ENCODE measurements around the gene HTR4. TPM values are rescaled to one million over a fixed set of nuclear protein-coding genes. Genes with fewer than 3 reads are reported as not detected.

Gene HTR4
- total and polyA plus RNA-seq, 12 donors, result 0.16 to 1.1 (median 0.40) TPM; not detected in 2

DNA sequence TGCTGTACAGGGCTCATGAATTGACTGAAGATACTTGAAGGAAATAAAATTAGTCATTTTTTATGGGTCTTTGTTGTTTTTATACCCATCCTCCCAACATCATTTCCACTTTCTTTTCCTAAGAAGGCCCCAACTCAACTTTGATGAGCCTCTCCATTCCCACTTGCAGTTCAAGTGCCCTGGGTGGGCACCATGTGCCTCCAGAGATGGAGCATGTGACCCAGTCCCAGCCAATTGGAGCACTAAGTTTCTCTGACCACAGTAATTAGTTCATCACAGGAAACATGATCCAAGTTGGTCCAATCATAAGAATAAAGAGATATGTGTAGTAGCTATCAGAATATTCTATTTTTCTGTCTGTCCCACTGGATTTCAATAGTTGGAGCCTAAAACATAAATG is 46.9 kb downstream of the HTR4 start:
- Histone ChIP-seq H3K36me3 (no peaks in the 10 kb centered on the region), H3K27ac (no peak overlapping the region), H3K9me3 (no peaks in the 10 kb centered on the region), H3K27me3 (no peaks in the 10 kb centered on the region), H3K4me1 (no peaks in the 10 kb centered on the region), H3K4me3 (no peak overlapping the region)
- no peak for ATAC-seq
- TF ChIP-seq, protein P1, sequence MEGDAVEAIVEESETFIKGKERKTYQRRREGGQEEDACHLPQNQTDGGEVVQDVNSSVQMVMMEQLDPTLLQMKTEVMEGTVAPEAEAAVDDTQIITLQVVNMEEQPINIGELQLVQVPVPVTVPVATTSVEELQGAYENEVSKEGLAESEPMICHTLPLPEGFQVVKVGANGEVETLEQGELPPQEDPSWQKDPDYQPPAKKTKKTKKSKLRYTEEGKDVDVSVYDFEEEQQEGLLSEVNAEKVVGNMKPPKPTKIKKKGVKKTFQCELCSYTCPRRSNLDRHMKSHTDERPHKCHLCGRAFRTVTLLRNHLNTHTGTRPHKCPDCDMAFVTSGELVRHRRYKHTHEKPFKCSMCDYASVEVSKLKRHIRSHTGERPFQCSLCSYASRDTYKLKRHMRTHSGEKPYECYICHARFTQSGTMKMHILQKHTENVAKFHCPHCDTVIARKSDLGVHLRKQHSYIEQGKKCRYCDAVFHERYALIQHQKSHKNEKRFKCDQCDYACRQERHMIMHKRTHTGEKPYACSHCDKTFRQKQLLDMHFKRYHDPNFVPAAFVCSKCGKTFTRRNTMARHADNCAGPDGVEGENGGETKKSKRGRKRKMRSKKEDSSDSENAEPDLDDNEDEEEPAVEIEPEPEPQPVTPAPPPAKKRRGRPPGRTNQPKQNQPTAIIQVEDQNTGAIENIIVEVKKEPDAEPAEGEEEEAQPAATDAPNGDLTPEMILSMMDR (IDR thresholded peaks at IDR 0.05), result no peak
- intact Hi-C loops (cut with DNase I), result no loop called here
- no peak for DNase-seq

DNA sequence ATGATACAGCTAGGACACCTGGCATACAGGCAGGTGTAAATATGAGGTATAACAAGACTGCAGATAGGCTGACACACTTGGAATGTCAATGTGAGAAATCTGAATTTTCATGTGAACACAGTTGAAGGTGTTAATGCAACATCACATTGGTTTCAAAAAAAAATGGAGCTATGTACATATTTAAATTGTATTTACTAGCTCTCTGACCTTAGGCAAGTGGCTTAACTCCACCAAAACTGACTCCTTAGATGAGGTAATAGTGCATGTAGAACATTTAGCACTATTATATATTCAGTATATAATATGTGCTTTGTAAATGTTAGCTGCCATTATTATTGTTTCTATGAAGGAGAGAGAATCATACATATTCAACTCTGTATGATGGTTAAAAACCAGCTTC is 48.0 kb downstream of the HTR4 start:
- ATAC-seq (no peak), DNase-seq (no peak)
- no peaks in the 10 kb centered on the region for H3K36me3 ChIP-seq
- H3K27me3 ChIP-seq, result no peaks in the 10 kb centered on the region
- TF ChIP-seq, protein P1 (IDR thresholded peaks at IDR 0.05), result no peak
- no peak overlapping the region for H3K4me3 ChIP-seq
- intact Hi-C loops (cut with DNase I), result no loop called here
- H3K27ac ChIP-seq, result no peak overlapping the region
- H3K9me3 ChIP-seq, result no peaks in the 10 kb centered on the region
- H3K4me1 ChIP-seq, result no peaks in the 10 kb centered on the region

DNA sequence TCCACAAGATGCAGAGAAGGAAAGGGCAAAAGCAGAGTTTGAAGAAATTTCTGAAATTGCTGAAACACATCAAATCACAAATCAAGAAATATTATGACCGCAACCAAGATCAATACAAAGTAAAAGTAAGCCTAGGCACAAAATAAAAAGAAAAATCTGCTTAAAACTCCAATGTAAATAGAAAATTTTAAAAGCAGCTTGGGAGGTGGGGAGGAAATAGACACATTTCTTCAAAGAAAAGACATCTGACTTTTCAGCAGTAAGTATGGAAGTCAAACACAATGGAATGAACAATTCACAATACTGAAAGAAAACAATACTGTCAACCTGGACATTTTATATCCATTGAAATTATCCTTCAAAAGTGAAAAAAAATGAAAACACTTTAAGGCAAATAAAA is 55.1 kb downstream of the HTR4 start:
- no peaks in the 10 kb centered on the region for H3K27me3 ChIP-seq
- H3K36me3 ChIP-seq, result no peaks in the 10 kb centered on the region
- H3K4me1 ChIP-seq, result no peaks in the 10 kb centered on the region
- no peak for DNase-seq
- no peak overlapping the region for H3K27ac ChIP-seq
- H3K9me3 ChIP-seq, result peaks cover 0 to 20% (median 9%) of the 10 kb centered on the region in 11 donors
- TF ChIP-seq, protein P1 (IDR thresholded peaks at IDR 0.05), result no peak
- H3K4me3 ChIP-seq, result no peak overlapping the region
- intact Hi-C loops (cut with DNase I), result no loop called here
- no peak for ATAC-seq
- 92% methylated on average over 1 of the region's 1 CpG for WGBS, 2 donors

DNA sequence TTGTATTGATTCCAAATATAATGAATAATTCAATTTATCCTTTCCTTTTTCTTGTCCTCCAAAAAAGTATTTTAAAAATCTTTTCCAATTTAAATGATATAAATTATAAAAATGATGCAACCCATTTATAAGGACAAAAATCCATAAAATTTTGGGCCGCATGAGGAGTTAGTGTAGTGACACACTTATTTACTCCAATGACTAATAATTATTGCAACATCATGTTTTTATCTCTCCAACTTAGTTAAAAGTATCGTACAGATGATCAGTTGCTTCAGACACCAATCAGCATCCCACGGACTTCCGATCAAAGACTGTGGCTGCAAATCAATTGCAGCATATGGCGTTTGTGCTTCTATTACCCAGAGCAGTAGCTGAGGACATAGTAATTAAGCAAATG is 58.6 kb downstream of the HTR4 start:
- no peaks in the 10 kb centered on the region for H3K27me3 ChIP-seq
- H3K9me3 ChIP-seq, result peaks cover 0 to 20% (median 9%) of the 10 kb centered on the region in 11 donors
- H3K36me3 ChIP-seq, result no peaks in the 10 kb centered on the region
- TF ChIP-seq, protein P1 (IDR thresholded peaks at IDR 0.05), result no peak
- no peak overlapping the region for H3K27ac ChIP-seq
- H3K4me1 ChIP-seq, result no peaks in the 10 kb centered on the region
- ATAC-seq (no peak), DNase-seq (no peak)
- intact Hi-C loops (cut with DNase I), result no loop called here
- 90 to 92% methylated on average over 5 of the region's 5 CpGs for WGBS, 2 donors
- no peak overlapping the region for H3K4me3 ChIP-seq

DNA sequence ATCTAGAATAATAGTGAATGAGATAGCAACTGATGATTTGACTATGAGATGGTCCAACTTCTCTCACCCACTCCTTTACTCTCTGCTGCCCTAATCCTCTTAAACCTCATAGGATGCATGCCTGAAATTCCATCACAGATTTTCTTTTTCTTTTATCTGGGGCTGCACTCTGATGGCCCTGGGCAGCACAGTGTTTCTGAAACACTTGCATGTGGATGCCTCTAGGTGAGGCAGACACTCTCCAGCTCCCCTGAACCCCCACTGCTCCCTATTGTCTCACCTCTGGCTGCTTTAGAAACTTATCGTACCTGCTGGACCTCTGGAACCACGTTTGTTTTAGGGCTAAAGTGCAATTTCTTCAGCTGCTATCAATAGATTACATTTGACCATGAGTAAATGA is 67.5 kb downstream of the HTR4 start:
- TF ChIP-seq, protein P1 (IDR thresholded peaks at IDR 0.05), result no peak
- DNase-seq (no peak), ATAC-seq (no peak)
- Histone ChIP-seq H3K4me1 (no peaks in the 10 kb centered on the region), H3K36me3 (no peaks in the 10 kb centered on the region), H3K9me3 (peaks cover 0 to under 1% (median 0%) of the 10 kb centered on the region in 11 donors), H3K27ac (no peak overlapping the region), H3K27me3 (no peaks in the 10 kb centered on the region), H3K4me3 (no peak overlapping the region)
- intact Hi-C loops (cut with DNase I), result no loop called here
- WGBS, 2 donors, result 21 to 33% methylated on average over 2 of the region's 2 CpGs
